GM18909 (cell line): Measurements from ENCODE around the gene ZNF19.

Experiments
- ATAC-seq: cut with Tn5 transposase; IDR thresholded peaks from one replicate; pipeline ENCODE4 v1.9.1; 2021; ENCODE audit warnings: mild to moderate bottlenecking; ENCODE audit not compliant: unreplicated experiment, poor library complexity

Gene ZNF19

DNA sequence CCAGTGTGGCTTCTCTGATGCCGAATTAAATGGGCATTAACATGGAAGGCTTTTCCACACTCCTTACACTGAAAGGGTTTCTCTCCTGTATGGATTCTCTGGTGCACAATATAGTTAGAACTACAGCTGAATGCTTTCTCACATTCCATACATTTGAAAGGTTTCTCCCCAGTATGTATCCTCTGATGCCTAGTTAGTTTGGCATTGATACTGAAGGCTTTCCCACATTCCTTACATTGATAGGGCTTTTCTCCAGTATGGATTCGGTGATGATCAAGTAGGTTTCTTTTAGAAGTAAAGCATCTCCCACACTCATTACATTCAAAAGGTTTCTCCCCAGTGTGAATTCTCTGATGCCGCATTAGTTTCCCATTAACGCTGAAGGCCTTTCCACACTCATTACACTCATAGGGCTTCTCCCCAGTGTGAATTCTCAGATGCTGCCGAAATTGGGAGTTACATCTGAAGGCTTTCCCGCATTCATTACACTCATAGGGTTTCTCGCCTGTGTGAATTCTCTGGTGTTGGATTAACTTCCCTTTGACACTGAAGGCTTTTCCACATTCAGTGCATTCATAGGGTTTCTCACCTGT is 40.8 kb downstream of the ZNF19 start:
- no peak for ATAC-seq

DNA sequence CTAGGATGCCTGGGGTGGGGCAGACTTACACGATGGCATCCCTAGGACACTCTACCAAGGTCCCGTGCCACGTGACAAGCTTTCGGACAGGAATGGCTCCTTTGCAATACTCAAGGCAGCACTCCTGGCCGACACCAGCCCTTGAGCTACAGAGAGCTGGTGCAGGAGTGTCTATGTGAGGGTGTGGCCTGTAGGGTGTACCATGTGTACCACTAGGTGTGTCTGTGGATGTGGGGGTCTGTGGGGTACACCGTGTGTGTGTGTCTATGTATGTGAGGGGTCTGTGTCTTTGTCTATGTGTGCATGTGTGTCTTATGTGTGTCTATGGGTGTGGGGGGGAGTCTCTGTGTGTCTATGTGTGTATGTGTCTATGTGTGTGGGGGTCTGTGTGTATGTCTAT is 45.4 kb downstream of the ZNF19 start:
- ATAC-seq: no peak

DNA sequence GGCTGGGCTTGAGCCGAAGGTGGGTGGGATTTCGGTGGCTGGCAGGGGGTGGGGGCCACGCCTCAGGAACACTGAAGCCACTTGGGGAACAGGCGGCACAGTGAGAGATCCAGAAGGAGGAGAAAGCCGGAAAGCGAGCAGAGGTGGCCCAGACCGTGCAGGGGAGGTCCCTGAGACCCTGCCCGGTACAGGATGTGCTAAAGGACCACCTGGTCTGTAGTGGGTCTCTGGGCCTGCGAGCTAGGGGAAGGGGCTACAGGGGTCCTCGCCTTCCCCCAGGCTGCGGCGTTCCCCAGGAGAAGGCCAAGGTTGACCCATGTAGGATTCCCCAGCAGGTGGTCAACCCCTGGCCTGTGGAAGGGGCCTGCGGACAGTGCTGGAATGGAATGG is 47.1 kb downstream of the ZNF19 start, which contains the start of gene TLE7:
Gene TLE7, minus strand, starts transcription at position 4 of the 390 bp plus-strand sequence. CDS start 8,730 bp downstream, outside the sequence.
- no peak for ATAC-seq

DNA sequence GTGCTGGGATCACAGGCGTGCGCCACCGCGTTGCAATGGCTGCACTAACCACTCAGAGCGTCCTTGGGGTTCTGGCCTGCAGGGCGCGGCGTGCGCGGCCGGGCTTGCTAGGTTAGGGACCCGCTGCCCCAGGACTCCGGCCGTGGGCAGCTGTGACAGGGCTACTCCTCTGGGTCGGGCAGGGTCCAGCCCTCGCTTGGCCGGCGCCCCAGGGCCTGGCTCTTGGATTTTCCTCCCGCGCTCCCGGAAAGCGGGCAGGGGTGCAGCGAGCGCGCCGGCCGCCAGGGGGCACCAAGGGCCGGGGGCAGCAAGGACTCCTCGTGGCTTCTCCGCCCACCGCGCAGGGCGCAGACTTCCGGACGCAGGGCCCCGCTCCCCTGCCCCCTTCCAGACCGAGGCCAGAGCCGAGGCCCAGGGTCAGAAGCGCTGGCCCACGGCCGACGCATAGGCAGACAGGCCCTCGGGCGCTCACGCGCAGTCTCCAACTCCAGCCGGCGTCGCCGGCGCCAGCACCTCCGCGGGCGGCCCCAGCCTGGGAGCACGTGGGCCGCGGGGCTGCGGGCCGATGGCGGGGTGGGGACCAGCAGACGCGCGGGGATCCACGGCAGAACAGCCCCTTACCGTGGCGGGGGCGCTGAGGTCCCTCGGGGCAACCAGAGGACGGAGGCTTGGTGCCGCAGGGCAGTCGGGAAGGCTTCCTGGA is 47.6 kb downstream of the ZNF19 start:
- no peak for ATAC-seq

DNA sequence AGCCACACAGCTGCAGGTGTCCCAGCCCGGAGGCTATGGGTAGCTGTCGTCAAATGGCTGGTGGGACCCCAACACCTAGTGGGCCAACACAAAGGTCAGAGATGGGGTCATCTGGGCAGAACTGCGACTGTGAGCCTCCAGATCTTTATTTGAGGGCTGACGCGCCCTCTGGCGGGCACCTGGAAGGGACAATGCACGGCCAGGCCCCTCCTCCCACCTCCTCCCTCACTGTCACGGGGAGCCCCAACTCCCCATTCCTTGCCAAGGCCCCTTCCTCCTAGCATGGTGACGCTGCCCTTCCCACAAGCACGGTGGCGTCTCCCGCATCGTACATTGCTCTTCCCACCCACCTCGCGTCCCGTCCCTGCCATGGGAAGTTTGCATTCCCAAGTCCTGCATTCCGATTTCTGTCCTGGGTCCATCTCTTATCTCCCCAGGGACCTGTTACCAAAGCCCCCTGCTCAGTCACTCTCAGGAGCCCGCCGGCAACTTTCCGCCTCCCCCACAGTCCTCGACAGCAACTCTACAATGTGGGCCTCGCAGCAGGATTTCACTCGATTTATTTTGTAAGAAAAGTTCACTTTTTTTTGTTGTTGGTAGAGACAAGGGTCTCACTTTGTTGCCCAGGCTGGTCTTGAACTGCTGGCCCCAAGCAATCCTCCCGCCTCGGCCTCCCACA is 48.3 kb downstream of the ZNF19 start:
- ATAC-seq: no peak

DNA sequence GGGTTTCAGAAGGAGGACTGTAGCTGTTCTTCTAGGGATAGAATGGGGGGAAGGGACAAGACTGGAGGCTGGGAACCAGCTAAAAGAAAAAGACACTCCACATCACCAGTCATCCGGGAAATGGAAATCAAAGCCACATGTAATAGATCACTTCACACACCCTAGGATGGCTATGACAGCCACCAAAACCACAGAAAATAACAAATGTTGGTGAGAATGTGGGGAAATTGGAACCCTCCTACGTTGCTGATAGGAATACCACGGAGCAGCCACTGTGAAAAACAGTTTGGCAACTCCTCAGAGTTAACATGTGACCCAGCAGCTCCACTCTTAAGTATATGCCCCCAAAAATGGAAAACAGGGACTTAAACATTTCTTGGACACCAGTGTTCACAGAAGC is 49.6 kb downstream of the ZNF19 start:
- no peak for ATAC-seq

DNA sequence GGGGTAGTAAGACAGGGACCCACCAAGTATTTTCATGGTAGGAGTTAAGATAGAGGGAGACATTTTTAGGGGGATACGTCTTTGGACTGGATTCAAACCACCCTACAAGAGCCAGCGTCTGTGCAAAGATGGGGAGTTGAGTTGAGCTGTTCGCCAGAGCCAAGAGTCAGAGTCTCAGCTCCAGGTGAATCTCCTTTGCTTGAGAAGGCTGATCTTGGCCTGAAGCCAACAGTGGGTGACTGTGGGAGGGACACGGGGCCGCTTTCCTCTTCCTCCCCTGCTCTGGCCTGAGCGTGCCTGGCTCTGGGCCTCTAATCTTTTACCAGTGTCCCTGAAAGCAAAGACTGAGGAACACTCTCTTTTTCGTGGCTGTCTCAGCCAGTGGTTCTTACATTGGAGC is 52.7 kb downstream of the ZNF19 start:
- no peak for ATAC-seq

DNA sequence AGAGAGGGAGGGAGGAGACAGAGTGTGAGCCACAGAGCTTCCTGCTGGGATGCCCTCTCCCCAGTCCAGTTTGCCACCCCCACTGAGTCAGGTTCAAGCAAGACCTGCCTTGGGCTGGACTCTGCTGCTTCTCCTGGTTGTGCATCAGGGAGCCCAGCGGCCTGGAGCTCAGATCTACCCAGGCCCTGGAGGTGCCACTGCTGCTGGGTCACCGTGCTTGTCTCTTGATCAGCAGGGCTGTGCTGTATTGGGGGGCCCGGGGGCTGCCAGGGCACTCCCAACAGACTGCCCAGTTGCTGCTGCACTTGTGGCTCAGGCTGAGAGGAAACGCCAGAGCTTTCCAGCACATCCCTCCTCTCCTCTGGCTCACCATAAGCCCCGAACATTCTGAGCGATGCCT is 56.2 kb downstream of the ZNF19 start:
- ATAC-seq: no peak

DNA sequence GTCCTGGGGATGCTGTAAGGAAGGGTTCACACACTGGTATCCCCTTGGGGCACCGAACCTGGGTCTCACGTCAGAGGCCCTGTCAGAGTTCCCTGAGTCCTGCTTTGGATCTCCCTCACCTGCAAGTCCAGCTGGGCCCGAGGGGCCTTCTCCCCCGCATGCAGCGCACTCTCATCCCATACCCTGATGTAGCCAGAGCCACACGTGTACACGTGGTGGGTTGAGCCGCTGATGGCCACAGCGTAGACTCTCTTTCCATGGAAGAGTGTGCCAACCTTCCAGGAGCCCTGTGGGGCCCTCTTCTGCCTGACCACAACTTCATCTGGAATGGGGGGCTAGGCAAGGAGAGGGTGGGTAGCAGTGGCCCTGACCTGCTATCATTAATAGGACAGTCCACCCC is 57.1 kb downstream of the ZNF19 start:
- no peak for ATAC-seq

DNA sequence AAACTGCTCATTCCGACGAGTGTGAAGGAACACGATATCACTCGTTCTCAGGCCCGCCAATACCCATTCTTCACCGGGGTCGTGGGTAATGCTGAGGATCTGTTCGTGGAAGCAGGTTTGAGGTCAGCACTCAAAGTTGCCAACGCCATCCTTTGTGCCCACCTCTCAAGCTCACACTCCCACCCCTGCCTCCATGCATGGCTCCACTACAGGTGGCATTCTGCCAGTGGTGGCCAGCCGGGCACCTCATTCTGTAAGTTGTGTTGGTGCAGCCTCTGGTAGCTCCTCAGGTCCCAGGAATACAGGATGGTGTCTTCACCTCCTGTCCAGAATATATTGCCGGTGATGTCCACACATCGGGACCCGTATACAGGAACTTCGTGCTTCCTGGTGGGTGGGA is 57.9 kb downstream of the ZNF19 start:
- ATAC-seq: no peak

DNA sequence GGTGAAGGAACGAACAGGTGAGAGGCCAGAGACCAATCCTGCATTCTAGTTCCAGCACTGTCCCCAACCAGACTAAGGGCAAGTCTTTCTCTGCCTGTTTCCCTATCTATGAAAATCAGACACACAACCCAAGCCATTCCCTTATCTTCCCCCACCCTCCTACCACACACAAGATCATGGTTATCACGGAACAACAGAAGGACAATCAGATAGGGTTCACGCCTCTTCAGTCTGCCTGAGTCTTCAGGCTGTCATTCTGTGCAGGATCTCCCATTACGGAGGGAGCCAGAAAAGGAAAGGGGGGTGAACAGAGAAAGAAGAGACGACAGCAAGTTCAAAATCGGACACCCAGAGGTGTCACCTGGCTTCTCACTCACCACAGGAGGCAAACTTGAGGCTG is 58.4 kb downstream of the ZNF19 start:
- ATAC-seq: no peak

DNA sequence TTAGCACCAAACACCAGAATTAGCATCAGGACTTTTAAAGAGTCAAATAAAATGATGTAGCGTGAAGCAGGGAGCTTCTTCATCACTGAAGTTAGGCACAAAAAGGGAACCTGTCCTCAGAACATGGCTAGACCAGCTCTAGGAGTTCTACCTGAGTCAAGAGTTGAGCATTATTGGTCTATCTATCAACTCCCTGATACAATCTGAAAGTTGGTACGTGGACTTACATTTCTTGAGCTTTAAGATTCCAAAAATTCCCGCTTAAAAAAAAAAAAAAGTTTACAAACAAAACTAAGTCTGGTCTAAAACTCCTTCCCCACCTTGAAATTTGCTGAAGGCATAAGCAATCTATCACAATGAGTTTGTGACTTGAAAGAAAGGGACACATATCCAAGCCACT is 59.5 kb downstream of the ZNF19 start:
- ATAC-seq: no peak

DNA sequence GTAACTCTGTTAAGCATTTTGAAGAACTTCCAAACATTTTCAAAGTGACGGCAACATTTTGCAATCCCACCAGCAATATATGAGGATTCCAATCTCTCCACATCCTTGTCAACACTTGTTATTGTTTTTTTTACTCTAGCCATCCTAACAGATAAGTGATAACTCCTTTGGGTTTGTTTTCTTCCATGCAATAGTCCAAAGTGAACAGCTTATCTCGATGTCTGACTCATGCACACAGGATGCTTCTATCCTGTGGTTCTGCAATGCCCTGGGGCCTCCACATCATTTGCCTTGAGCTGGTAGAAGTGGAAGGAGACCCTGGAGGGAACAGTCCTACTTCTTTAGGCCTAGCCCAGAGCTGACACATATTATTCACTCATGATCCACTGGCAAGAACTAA is 60.2 kb downstream of the ZNF19 start:
- no peak for ATAC-seq

DNA sequence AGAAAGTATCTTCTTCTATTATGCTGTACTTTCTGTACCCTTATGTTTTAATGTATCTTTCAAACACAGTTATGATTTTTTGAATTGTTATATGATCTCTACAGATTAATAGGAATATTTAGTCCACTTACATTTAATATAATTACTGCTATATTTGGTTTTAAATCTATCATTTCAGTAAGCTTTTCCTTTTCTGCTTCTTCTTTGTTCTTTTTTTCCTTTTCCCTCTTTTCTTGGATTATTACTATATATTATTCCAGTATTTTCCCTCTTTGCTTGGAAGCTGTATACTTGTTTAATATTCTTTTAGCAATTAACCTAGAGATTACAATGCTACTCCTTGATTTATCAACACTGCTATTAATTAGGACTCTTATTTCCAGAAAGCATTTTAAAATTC is 60.7 kb downstream of the ZNF19 start:
- ATAC-seq: no peak

DNA sequence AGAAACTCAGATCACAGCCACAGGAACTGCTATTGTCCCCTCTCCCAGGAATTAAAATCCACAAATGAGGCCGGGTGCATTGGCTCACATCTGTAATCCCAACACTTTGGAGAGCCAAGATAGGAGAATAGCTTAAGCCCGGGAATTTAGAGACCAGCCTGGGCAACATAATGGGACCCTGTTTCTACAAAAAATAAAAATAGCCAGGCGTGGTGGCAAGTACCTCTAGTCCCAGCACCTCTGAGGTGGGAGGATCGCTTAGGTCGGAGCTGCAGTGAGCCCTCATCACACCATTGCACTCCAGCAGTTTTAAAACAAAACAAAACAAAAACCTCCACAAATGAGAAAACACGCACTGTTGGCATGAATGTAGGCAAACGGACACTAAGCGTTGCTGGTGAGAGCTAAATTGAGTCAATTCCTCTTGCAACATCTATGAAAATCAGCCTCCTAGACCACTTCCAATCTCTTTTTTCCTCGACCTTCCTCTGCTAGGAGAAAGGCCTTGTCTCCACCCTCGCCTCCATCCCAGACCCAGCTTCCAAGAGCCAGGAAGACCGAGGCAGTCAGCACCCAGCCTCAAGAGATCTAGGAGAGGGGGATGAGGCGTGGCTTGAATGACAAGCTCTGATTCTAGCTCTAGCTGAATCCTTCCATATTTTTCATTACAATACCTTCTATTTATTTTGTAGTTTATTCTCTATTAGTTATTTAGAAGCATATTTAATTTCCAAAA is 62.1 kb downstream of the ZNF19 start:
- ATAC-seq: no peak

DNA sequence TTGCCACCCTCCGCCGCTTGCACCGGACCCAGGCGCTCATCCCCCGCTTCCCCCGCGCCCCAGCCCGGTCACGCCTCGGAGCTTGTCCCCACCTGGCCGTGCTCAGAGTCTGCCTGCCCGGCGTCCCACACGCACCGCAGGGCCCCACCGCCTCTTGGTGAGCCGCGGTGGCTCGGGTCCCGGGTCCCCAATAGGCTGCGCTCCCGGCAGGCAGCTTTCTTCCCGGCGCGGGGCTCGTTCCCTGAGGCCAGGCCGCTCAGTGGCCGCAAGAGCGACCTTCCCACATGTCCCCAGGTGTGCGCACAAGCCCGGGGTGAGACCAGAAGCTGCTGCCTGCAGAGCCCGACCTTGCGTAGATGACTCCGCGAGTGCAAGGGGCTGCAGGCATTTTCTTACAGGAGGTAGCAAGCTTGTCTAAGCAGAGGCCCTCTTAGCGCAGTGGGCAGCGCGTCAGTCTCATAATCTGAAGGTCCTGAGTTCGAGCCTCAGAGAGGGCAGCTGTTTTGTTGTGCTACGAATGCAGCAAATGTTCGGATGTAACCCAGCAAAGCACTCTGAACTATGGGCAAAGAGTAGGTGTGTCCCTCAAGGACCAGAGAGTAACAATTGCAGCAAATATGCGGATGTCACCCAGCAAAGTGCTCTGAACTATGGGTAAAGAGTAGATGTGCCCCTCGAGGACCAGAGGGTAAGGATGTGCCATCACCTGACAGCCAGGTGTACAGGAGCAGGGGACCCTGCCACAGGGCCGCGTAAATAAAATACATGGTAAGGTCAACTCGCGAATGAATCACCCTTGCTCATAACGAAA is 62.9 kb downstream of the ZNF19 start:
- peak; percentile 60 for ATAC-seq

DNA sequence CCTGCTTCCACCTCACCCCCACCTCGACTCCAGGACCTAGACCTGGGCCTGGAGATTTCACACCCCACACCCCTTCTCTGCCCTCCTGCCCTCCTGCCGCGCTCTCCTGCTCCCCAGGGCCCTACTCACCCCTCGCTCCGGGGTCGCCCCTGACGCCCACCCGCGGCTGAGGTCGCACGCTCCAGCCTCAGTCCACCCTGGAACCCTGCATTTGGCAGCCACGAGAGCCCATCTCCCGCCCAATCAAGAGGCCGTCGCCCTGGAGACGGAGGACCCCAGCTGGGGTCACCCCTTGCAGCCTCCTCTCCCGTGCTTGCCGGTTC is 63.4 kb downstream of the ZNF19 start:
- ATAC-seq: no peak

DNA sequence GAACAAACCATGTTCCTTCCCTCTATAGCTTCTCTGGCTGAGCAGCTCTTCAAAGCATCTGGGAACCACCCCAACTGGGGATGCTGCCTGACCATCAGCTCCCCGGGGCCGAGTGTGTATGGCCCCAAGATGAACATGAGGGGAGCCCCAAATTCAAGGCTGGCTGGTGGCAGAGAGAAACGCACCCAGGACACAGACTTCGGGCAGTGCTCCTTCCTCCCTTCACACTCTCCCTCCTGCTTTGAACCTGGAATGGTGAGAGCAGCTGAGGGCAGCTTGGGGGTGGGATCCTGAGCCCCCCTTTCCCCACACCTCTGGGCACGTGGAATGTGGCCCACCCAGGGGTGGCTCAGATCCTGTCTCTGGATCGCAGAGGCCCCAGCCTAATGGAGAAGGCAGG is 64.5 kb downstream of the ZNF19 start:
- ATAC-seq: no peak

DNA sequence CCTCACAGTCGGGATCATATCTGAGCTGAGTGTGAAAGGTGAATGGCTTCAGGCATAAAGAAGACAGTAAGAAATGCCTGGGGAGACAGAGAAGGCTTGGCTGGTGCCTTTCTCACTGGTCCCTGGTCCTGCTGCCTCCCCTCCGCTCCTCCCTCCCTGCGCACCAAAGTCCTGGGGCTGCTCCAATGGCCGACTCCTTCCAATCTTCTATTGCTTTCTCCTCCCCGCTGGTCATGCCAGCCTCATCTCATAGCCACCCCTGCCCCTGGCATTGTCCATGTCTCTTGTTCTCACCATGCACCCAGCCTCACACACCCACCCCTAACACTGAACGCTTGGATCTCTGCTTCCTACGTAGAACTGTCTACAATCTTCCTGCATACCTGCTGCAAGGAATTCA is 65.3 kb downstream of the ZNF19 start:
- no peak for ATAC-seq
